ENCODE measurements around the gene TKTL2.

TKTL2 gene

DNA sequence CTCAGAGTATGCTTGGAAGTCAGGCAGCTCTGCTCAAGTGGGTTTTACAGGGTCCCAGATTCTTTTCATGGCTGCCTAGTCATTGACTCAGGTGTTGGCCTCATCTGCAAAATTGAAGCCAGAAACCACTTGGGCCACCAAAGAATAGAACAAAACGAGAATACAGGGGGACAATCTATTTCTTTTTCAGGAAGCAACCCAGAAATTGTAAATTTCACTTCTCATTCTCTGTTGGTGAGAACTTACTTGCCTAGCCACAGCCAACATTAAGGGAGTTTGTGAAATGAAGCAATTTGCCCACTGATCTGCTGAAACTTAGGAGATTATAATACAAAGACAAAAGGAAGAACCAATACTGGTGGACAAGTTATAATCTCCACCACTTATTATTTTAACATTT is 8.6 kb upstream of the TKTL2 start:
- TF ChIP-seq, protein P1, sequence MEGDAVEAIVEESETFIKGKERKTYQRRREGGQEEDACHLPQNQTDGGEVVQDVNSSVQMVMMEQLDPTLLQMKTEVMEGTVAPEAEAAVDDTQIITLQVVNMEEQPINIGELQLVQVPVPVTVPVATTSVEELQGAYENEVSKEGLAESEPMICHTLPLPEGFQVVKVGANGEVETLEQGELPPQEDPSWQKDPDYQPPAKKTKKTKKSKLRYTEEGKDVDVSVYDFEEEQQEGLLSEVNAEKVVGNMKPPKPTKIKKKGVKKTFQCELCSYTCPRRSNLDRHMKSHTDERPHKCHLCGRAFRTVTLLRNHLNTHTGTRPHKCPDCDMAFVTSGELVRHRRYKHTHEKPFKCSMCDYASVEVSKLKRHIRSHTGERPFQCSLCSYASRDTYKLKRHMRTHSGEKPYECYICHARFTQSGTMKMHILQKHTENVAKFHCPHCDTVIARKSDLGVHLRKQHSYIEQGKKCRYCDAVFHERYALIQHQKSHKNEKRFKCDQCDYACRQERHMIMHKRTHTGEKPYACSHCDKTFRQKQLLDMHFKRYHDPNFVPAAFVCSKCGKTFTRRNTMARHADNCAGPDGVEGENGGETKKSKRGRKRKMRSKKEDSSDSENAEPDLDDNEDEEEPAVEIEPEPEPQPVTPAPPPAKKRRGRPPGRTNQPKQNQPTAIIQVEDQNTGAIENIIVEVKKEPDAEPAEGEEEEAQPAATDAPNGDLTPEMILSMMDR (IDR thresholded peaks at IDR 0.05; ENCODE audit: low read depth, low read length) = no peak
- no peaks in the 10 kb centered on the region for H3K4me1 ChIP-seq
- H3K27me3 ChIP-seq = peaks cover 16% of the 10 kb centered on the region; the same call in 1 of the 2 replicates
- no peak for DNase-seq
- no peak overlapping the region for H3K4me3 ChIP-seq (ENCODE audit: low read depth, low read length)
- no peaks in the 10 kb centered on the region for H3K9me3 ChIP-seq
- H3K36me3 ChIP-seq = no peaks in the 10 kb centered on the region

DNA sequence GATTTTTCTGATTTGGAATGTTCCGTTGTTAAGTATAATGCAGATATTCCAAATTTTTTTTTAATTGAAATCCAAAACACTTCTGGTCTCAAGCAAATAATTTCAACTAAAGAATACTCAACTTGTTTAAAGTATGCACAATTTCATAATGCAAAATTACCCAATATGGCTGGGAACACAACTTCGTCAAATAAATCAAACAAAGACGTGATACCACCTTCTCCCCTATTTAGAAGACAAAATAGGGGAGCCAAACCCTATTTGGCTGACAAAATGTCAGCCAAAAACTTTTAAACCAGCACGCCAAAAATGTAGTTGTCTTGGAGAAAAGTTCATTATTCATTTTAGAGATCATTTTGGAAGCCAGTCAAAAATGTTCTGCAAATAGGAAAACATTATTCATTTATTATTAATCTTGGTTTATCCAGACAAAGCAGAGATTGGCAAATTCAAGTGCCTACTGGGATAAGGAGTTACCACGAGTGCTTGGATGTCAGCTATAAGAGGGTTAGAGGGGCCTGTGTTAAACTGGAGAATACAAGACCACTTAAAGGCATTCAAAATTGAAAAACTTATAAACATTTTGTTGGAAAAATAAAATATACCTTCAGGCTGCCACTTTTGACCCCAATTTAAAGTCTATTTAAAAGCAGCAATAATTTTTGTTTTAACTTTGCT is 3.3 kb upstream of the TKTL2 start:
- TF ChIP-seq, protein P1 (IDR thresholded peaks at IDR 0.05; ENCODE audit: low read depth, low read length) = no peak

GRCh38 chr4:163474027-163474426 is 473 bp upstream of the TKTL2 start:
- Histone ChIP-seq H3K36me3 (no peaks in the 10 kb centered on the region), H3K27me3 (peaks cover 7% of the 10 kb centered on the region), H3K4me1 (no peaks in the 10 kb centered on the region), H3K9me3 (no peaks in the 10 kb centered on the region), H3K4me3 (ENCODE audit: low read depth, low read length) (no peak overlapping the region)
- no peak for DNase-seq
- TF ChIP-seq, protein P1 (IDR thresholded peaks at IDR 0.05; ENCODE audit: low read depth, low read length) = no peak

More for the DNA sequence above, 3.3 kb upstream of the TKTL2 start:
- Histone ChIP-seq H3K4me3 (ENCODE audit: low read depth, low read length) (no peak overlapping the region), H3K36me3 (no peaks in the 10 kb centered on the region), H3K27me3 (peaks cover 11% of the 10 kb centered on the region), H3K9me3 (no peaks in the 10 kb centered on the region), H3K4me1 (no peaks in the 10 kb centered on the region)
- no peak for DNase-seq

DNA sequence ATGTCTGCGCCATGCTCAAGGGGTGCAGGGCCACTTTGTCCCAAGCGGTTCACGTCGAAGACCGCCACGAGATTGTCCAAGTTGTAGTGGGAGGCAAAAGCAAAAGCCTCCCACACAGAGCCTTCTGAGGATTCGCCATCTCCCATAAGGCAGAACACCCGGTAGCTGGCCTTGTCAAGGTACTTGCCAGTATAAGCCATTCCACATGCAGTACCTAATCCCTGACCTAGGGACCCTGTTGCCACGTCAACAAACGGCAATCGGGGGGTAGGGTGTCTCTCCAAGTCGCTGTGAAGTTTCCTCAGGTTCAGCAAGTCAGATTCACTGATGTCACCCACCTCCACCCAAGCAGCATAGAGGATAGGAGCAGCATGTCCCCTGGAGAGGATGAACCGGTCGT is 424 bp downstream of the TKTL2 start:
- H3K4me1 ChIP-seq = no peaks in the 10 kb centered on the region
- H3K4me3 ChIP-seq (ENCODE audit: low read depth, low read length) = no peak overlapping the region
- no peak for DNase-seq
- H3K27me3 ChIP-seq = peaks cover 7% of the 10 kb centered on the region
- H3K9me3 ChIP-seq = no peaks in the 10 kb centered on the region
- no peaks in the 10 kb centered on the region for H3K36me3 ChIP-seq
- TF ChIP-seq, protein P1 (IDR thresholded peaks at IDR 0.05; ENCODE audit: low read depth, low read length) = no peak

DNA sequence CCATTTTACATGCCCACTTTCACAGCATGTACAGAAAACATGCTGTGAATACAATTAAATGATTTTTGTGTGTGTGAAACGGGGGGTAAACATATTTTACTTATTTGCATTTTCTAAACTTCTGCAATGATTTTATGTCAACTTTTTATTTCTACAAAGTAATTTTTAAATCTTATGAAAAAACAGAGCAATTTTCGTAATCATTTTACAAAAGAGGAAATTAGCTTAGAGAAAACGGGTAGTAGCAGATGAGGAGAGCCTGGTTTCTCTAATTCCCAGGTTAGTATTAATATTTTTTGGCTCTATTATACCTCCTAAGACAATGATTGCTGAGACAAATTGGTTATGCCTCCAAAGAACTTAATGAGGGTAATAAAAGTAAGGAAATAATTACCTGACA is 3.2 kb downstream of the TKTL2 start:
- DNase-seq = no peak
- no peak overlapping the region for H3K4me3 ChIP-seq (ENCODE audit: low read depth, low read length)
- no peaks in the 10 kb centered on the region for H3K9me3 ChIP-seq
- H3K27me3 ChIP-seq = no peaks in the 10 kb centered on the region; the same call in 1 of the 2 replicates
- no peaks in the 10 kb centered on the region for H3K4me1 ChIP-seq
- TF ChIP-seq, protein P1 (IDR thresholded peaks at IDR 0.05; ENCODE audit: low read depth, low read length) = no peak
- no peaks in the 10 kb centered on the region for H3K36me3 ChIP-seq

GRCh38 chr4:163467082-163467770 is 6.3 kb downstream of the TKTL2 start:
- Histone ChIP-seq H3K27me3 (peaks cover 6% of the 10 kb centered on the region; the same call in 1 of the 2 replicates), H3K4me3 (ENCODE audit: low read depth, low read length) (no peak overlapping the region), H3K9me3 (no peaks in the 10 kb centered on the region), H3K4me1 (no peaks in the 10 kb centered on the region), H3K36me3 (no peaks in the 10 kb centered on the region)
- TF ChIP-seq, protein P1 (IDR thresholded peaks at IDR 0.05; ENCODE audit: low read depth, low read length) = no peak
- DNase-seq = no peak

All from BE2C (cell line).